ENCODE measurements around the gene GLB1L3.

The GLB1L3 gene

GRCh38 chr11:134346101-134346975 is 70.2 kb downstream of the GLB1L3 start:
- no peak for DNase-seq

- DNase-seq: no peak
These were observed 70.8 kb downstream of the GLB1L3 start for GRCh38 chr11:134346976-134347350.

- DNase-seq: no peak
These were observed 71.3 kb downstream of the GLB1L3 start for GRCh38 chr11:134347441-134347840.

- DNase-seq: no peak
These were observed 73.1 kb downstream of the GLB1L3 start for GRCh38 chr11:134349109-134349801.

GRCh38 chr11:134349802-134350355 is 73.7 kb downstream of the GLB1L3 start:
- no peak for DNase-seq

GRCh38 chr11:134350381-134350780 is 74.2 kb downstream of the GLB1L3 start:
- no peak for DNase-seq

- DNase-seq: no peak
These were observed 75.9 kb downstream of the GLB1L3 start for GRCh38 chr11:134352111-134352510.

- no peak for DNase-seq
These were observed 79.0 kb downstream of the GLB1L3 start for GRCh38 chr11:134355136-134355535.

GRCh38 chr11:134355656-134356055 is 79.5 kb downstream of the GLB1L3 start:
- no peak for DNase-seq

GRCh38 chr11:134356656-134357544 is 80.7 kb downstream of the GLB1L3 start:
- DNase-seq: no peak

- no peak for DNase-seq
These were observed 81.3 kb downstream of the GLB1L3 start for GRCh38 chr11:134357545-134357839.

GRCh38 chr11:134358165-134358855 is 82.1 kb downstream of the GLB1L3 start:
- no peak for DNase-seq

- DNase-seq: no peak
These were observed 82.8 kb downstream of the GLB1L3 start for GRCh38 chr11:134358856-134359490.

- no peak for DNase-seq
These were observed 83.5 kb downstream of the GLB1L3 start for GRCh38 chr11:134359646-134360045.

GRCh38 chr11:134360050-134360835 is 84.1 kb downstream of the GLB1L3 start:
- DNase-seq: no peak

GRCh38 chr11:134361661-134362060 is 85.5 kb downstream of the GLB1L3 start:
- no peak for DNase-seq

GRCh38 chr11:134362192-134362901 is 86.2 kb downstream of the GLB1L3 start:
- no peak for DNase-seq

GRCh38 chr11:134363161-134363560 is 87.0 kb downstream of the GLB1L3 start:
- no peak for DNase-seq

- DNase-seq: no peak
These were observed 87.4 kb downstream of the GLB1L3 start for GRCh38 chr11:134363592-134363991.

- DNase-seq: no peak
These were observed 88.1 kb downstream of the GLB1L3 start for GRCh38 chr11:134364261-134364660.

Measured in NCI-H2029 treated with DMSO at 0.1 percent for 48 hours (cell line).